Measurements from ENCODE around the gene NKAIN4. TPM values are rescaled to one million over a fixed set of nuclear protein-coding genes. Genes with fewer than 3 reads are reported as not detected.

Gene NKAIN4
- total RNA-seq, 1 experiment from 2014 or later: not detected

- no peak overlapping the region for H3K4me3 ChIP-seq
- intact Hi-C loops (cut with micrococcal nuclease; ENCODE audit: unreplicated experiment): no loop called here
- H3K79me2 ChIP-seq (ENCODE audit: low read depth): peaks cover 61% of the 10 kb centered on the region
- H3K36me3 ChIP-seq (ENCODE audit: low read depth): peaks cover 37% of the 10 kb centered on the region; the same call in 1 of the 2 replicates
- no peaks in the 10 kb centered on the region for H3K9me2 ChIP-seq (ENCODE audit: insufficient read depth)
- no peak for DNase-seq
- BruUV-seq (replicated peaks): no TSS peak
- H3K4me2 ChIP-seq: no peak overlapping the region
- H3K27ac ChIP-seq: no peak overlapping the region
- TF ChIP-seq EZH2 (IDR thresholded peaks at IDR 0.05; ENCODE audit: low read depth) (no peak), CTCF (conservative IDR thresholded peaks at IDR 0.05) (no peak)
- H2AFZ ChIP-seq: no peak overlapping the region
- H4K20me1 ChIP-seq (ENCODE audit: insufficient read depth): peaks cover 72% of the 10 kb centered on the region
- no peaks in the 10 kb centered on the region for H3K27me3 ChIP-seq (ENCODE audit: insufficient read depth, low read depth)
- peaks cover 34% of the 10 kb centered on the region for H3F3A ChIP-seq (ENCODE audit: insufficient read depth, low read depth)
- H3K4me1 ChIP-seq (replicated peaks; ENCODE audit: insufficient read depth): no peaks in the 10 kb centered on the region
- ChIA-PET POLR2A (ENCODE audit: unreplicated experiment) (interaction anchor here (0.5 kb wide), 1 partner anchor 403 kb away, joined by 4 read pairs; no protein-coding TSS in a partner anchor), CTCF (no interaction called here)
- no peaks in the 10 kb centered on the region for H3K9me3 ChIP-seq (ENCODE audit: insufficient read depth, low read depth)
These were observed 57.3 kb downstream of the NKAIN4 start for GRCh38 chr20:63196768-63197470.

GRCh38 chr20:63194797-63195173 lies 59.5 kb downstream of the NKAIN4 start:
- no TSS peak for BruUV-seq (replicated peaks)
- peaks cover 11% of the 10 kb centered on the region for H3K4me1 ChIP-seq (replicated peaks; ENCODE audit: insufficient read depth)
- H3K4me3 ChIP-seq: no peak overlapping the region
- H3F3A ChIP-seq (ENCODE audit: insufficient read depth, low read depth): peaks cover 39% of the 10 kb centered on the region; the same call in 1 of the 2 replicates
- ChIA-PET CTCF (no interaction called here), POLR2A (ENCODE audit: unreplicated experiment) (interaction anchor here (0.7 kb wide), 1 partner anchor 461 kb away, joined by 4 read pairs; no protein-coding TSS in a partner anchor)
- TF ChIP-seq CTCF (conservative IDR thresholded peaks at IDR 0.05) (no peak), EZH2 (IDR thresholded peaks at IDR 0.05; ENCODE audit: low read depth) (no peak)
- peaks cover 50% of the 10 kb centered on the region for H4K20me1 ChIP-seq (ENCODE audit: insufficient read depth)
- no peaks in the 10 kb centered on the region for H3K9me2 ChIP-seq (ENCODE audit: insufficient read depth)
- peaks cover 40% of the 10 kb centered on the region for H3K79me2 ChIP-seq (ENCODE audit: low read depth)
- no peak overlapping the region for H2AFZ ChIP-seq
- intact Hi-C loops (cut with micrococcal nuclease; ENCODE audit: unreplicated experiment): no loop called here
- no peak overlapping the region for H3K4me2 ChIP-seq
- no peaks in the 10 kb centered on the region for H3K9me3 ChIP-seq (ENCODE audit: insufficient read depth, low read depth)
- no peak for DNase-seq
- H3K27ac ChIP-seq: no peak overlapping the region
- H3K36me3 ChIP-seq (ENCODE audit: low read depth): 0 out of 2 replicates have a peak, but pooled peaks cover 25% of the 10 kb centered on the region
- H3K27me3 ChIP-seq (ENCODE audit: insufficient read depth, low read depth): no peaks in the 10 kb centered on the region

GRCh38 chr20:63194007-63194796 lies 60.1 kb downstream of the NKAIN4 start:
- Histone ChIP-seq H3K4me1 (replicated peaks; ENCODE audit: insufficient read depth) (peaks cover 11% of the 10 kb centered on the region), H3K27me3 (ENCODE audit: insufficient read depth, low read depth) (no peaks in the 10 kb centered on the region), H2AFZ (no peak overlapping the region), H3K9me3 (ENCODE audit: insufficient read depth, low read depth) (no peaks in the 10 kb centered on the region), H3K4me2 (no peak overlapping the region), H3K9me2 (ENCODE audit: insufficient read depth) (no peaks in the 10 kb centered on the region), H3K36me3 (ENCODE audit: low read depth) (0 out of 2 replicates have a peak, but pooled peaks cover 25% of the 10 kb centered on the region), H4K20me1 (ENCODE audit: insufficient read depth) (peaks cover 45% of the 10 kb centered on the region), H3F3A (ENCODE audit: insufficient read depth, low read depth) (peaks cover 37% of the 10 kb centered on the region; the same call in 1 of the 2 replicates), H3K4me3 (no peak overlapping the region), H3K79me2 (ENCODE audit: low read depth) (peaks cover 34% of the 10 kb centered on the region), H3K27ac (no peak overlapping the region)
- no peak for TF ChIP-seq CTCF (conservative IDR thresholded peaks at IDR 0.05)
- DNase-seq: no peak
- intact Hi-C loops (cut with micrococcal nuclease; ENCODE audit: unreplicated experiment): no loop called here
- BruUV-seq (replicated peaks): no TSS peak
- CTCF ChIA-PET: no interaction called here
- POLR2A ChIA-PET (ENCODE audit: unreplicated experiment): no interaction called here

All from PC-9 (cell line).